ENCODE data around the gene LMTK2.

DNA sequence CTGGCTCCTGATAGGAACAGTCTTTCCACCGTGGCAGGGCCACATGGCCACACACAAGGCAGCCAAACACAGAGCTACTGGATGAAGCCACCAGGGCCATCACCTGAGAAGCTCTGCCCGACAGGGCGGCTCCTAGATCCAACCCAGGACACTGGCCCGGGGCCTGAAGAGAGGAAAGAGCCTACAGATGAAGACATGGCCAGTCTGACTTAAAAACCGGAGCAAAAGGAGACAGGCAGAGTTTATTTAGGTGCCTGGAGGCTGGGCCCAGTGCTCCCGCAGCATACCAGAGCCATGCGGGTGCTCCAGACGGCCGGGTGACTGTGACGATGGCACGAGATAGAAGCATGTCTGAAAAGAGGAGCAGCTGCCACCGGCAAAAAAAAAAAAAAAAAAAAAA lies 141.5 kb downstream of the LMTK2 start:
- TF ChIP-seq, protein P1, sequence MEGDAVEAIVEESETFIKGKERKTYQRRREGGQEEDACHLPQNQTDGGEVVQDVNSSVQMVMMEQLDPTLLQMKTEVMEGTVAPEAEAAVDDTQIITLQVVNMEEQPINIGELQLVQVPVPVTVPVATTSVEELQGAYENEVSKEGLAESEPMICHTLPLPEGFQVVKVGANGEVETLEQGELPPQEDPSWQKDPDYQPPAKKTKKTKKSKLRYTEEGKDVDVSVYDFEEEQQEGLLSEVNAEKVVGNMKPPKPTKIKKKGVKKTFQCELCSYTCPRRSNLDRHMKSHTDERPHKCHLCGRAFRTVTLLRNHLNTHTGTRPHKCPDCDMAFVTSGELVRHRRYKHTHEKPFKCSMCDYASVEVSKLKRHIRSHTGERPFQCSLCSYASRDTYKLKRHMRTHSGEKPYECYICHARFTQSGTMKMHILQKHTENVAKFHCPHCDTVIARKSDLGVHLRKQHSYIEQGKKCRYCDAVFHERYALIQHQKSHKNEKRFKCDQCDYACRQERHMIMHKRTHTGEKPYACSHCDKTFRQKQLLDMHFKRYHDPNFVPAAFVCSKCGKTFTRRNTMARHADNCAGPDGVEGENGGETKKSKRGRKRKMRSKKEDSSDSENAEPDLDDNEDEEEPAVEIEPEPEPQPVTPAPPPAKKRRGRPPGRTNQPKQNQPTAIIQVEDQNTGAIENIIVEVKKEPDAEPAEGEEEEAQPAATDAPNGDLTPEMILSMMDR (conservative IDR thresholded peaks at IDR 0.05 in 1 of 2, IDR thresholded peaks at IDR 0.05 in 1 of 2; ENCODE audit: low read depth in 1 of 2, low read length in 2 of 2), result no peak
- no peak for TF ChIP-seq EZH2 (IDR thresholded peaks at IDR 0.05; ENCODE audit: low read length, missing control alignments)

Measured in fibroblast of lung (primary cell).